Fibroblast of peridontal ligament (primary cell): ENCODE measurements around the gene CHST9.
"Not testable (repeated sequence)": the region's sequence is repeated elsewhere in the genome, so short reads cannot be mapped to it uniquely, and the experiment has no call there.

Experiments used
- DNase-seq: peaks from one replicate; pipeline ENCODE4 v3.0.0-alpha.2; 2010; ENCODE audit errors: extremely low read depth

Gene CHST9

DNA sequence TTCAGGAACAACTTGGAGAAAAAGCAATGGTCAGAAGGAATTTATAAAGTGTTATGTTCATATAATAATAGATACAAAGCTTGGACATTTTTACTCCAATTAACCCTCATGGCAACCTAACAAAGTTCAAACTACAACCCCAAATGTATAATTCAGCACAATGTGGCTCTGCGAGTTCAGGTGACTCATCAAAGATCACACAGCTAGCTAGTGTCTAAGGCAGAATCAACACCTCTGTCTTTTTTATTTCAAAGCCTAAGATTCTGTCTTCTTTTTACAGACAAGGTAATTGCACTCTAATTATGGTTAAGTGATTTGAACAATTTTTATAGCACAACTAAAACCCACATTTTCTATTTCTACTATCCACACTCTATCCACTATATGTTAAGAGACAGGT, 90.5 kb downstream of the CHST9 start:
- DNase-seq, result no peak

DNA sequence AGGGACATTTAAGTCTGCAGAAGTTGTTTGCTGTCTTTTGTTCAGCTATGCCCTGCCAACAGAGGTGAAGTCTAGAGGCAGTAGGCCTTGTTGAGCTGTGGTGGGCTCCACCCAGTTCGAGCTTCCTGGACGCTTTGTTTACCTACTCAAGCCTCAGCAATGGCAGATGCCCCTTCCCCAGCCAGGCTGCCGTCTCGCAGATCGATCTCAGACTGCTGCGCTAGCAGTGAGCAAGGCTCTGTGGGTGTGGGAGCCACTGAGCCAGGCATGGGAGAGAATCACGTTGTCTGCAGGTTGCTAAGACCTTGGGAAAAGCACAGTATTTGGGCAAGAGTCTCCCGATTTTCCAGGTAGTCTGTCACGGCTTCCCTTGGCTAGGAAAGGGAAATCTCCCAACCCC, 91.8 kb downstream of the CHST9 start:
- not testable (repeated sequence) for DNase-seq

DNA sequence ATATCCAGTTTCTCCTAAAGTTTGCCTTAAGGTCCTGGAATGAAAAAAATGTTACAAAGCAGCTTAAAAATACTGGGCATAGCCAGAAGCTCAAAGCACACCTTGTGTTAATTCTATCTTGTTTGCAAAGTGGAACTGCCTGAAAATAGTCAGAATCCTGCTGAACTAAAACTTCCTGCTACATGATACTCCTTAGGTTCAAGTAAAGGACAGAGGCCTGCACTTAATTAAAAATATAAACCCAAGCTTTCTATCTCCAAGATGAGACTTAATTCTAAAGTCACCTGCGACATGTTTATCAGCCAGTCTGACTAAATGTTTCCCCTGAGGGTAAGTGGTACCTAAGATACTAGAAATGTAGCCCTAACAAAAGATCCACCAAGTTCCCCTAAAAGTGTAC, 103.4 kb downstream of the CHST9 start:
- no peak for DNase-seq

DNA sequence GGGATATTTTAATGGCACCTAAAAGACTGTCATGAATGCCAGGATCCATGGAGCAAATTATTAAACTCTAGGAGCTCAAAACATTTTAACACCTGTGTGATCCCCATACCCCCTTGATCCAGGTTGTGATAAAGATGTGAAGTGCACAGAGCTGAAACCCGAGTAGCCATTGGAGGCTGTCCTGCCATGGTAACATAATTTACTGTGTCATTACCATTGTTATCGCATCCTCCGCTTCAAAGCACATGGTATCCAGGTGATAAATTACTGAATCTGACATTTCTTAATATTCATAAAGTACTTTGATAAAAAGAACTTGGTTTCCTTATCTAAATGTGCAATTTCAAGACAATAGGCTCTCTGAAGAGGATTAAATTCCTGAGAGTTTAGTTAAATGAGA, 109.3 kb downstream of the CHST9 start:
- DNase-seq, result no peak

DNA sequence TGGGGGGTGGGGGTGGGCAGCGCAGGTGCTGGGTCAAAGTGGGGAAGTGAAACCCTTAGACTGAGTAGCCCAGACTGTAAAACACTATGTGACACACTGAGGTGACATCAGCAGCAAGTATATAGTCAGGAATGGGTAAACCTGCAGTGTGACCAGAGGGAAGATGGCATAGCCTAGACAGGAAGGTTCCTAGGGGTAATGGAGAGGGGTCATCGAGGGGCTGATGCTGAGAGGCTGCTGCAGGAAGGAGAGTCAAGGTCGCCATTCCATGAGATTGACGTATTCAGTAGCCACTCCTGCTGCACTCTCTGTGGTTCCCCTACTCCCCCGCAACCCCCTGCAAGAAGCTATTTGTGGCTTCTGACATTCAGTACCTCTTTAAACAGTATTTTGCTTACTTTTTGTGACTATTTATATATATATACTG, 111.7 kb downstream of the CHST9 start:
- no peak for DNase-seq

DNA sequence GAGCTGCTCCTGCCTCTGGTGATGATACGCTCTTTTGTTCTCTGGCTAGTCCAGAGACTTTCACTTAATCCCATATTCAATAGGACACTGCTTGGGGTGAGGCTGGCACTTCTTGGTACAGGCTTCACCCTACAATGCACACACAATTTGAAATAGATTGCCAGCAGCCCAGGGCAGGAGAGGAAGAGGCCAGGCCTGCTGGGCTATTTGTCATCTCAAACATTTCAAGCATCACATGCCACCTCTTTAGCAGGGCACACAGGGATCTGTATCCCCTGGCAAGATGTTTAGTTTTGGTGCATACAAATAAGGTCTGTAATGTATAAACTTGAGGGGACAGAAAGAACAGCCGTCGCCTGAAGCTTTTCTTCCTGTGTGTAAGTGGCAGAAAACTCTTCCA, 120.4 kb downstream of the CHST9 start:
- DNase-seq, result no peak

DNA sequence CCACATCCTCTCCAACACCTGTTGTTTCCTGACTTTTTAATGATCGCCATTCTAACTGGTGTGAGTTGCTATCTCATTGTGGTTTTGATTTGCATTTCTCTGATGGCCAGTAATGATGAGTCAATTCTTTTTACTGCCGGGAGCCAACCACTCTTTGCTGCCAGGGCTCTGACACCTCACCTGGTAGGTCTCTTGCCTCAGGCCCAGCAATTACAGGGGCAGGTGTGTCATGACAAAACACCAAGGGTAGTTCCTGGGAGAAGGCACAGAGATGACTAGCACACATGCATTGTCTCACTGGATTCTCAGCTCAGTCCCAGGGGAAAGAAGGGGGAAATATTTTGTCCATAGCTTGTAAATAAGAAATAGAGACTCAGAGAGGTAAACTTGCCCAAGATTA, 122.3 kb downstream of the CHST9 start:
- no peak for DNase-seq

DNA sequence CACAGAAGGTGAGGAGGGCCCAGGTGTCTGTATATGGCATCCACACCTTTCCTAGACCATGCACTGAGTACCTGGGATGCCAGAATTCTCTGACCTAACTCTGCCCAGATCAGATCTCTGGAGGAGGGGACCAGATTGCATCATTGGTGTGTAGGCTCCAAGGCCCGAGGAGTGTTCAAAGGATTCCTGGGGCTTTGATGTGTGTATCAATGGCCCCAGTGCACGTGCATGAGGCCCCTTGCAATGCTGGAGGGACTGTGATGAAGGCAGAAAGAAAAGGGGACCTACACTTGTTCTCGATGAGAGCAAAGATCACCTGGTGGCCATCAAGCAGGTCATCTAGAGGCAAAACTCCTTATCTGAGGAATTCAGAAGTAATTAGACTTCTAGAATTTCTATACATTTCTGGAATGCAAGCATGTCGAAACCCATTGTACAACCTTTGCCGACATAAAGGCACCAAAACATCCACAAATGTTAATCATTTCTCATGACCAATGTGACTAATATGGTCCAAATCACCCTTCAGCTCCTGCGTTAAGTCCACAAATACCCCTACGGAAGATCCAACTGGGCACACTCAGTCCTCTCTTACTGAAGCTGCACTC, 123.5 kb downstream of the CHST9 start:
- no peak for DNase-seq

DNA sequence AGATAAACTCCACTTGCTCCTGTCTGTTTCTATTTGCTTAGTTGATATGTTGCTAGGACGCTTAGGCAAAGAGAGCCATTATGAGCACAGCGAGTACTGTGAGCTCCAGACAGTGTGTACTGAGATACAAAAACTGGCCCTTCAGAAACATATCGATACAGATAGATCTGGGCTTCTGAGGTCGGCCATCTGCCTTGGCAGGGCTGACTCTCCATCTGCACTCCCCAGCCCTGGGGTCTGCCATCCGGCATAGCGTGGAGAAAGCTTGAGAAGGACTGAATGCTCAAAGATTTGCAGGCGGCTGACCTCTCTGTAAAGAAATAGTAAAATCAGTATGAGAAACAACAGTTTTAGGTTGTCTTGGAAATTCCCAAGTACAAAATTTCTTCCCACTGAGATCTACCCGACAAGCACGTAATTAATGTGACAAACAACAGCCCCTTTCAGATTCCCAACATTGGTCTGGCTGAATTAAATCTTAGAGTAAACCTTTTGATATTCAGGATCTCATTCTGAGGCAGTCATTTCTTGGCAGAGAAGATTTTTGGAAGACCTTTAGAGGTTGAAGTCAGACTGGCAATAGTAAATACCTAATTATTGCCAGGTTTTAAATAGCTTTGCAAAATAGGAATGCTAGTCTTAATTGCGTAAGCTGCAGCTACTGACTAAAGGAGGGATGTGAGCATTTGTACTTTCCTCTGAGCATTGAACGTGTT, 127.4 kb downstream of the CHST9 start:
- DNase-seq, result no peak

DNA sequence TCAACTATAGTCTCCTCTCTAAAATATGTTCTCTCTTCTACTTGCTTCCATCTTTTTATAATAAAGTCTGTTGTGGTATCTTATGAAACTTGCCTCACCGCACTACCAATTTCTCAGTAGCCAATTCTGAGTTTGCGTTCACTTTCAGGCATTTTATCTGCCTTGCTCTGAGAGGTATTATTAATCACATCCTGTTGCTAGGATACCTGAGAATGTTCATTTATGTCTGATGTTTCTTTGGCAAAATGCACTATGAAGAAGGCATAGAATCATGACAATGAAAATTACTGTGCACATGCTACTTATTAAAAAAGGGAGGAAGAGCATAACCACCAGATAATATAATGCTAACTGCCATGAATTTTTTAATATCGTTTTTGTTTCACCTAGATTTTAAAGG, 130.2 kb downstream of the CHST9 start:
- no peak for DNase-seq

DNA sequence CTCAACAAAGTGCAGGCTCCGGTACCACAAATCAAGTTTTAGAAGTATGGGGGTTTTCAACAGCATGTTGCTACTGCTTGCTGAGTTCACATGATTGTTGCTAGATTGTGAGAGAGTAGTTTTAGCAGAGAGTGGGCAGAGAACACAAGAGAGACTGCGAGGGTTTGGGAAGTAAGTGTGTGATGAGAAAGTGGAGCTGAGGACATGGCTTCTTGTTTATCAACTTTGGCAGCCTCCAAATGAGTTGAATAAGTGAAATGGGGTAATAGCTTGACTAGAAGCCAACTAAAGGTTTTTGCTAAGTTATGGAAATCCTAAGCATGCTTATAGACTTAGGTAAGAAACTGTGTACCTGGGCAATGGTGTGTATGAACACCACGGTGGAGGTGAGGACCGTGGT, 135.1 kb downstream of the CHST9 start:
- no peak for DNase-seq

DNA sequence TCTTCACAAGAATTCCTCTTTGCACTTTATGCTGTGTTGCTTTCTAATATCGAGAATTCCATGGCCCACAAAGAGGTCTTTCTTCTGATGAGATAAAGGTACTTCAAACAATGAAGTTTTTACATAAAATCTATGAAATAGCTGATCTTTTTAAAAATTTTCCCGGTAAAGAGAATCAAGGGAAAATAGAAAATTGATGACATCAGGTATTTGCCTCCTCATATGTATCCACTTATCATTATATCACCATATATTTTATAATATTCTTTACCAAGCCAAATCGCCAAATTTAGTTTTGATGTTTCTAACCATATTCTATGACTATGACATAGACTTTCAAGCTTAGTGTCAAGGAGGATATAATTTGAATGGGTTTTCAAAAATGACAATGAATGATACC, 139.8 kb downstream of the CHST9 start:
- no peak for DNase-seq

DNA sequence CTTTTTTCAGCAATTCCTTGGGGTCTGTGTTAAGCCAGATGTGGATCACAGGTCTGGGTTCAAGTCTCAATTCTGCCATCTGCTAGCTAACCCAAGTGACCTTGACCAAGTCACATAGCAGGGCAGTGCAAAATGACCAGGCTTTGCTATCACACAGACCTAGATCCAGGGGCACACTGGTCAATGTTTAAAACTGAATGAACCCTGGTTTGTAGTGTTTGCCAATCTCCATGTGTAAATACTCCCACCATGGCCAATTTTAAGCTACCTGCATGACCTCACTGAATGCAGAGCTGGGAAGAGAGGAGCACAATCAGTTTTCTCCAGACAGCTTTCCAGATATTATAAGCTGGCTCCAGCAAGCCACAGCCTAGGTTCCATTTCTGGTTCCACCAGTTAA, 142.9 kb downstream of the CHST9 start:
- DNase-seq, result no peak

DNA sequence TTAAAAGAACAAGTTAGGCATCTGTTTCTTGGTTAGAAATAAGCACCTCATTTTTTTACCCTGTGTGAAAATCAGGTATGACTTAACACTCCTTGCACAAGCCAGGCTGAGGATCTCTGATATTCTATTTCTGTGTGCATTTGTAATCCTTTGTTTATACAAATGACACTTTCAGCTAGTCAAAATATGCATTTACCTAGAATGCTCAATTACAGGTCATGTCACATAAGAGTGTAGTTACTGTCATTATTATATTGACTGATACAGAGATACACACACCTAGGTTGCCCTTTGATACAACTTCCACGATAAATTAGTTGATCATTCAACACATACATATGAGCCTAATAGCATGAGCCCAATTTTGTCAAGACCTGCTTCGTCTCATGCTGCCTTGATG, 144.3 kb downstream of the CHST9 start:
- no peak for DNase-seq

DNA sequence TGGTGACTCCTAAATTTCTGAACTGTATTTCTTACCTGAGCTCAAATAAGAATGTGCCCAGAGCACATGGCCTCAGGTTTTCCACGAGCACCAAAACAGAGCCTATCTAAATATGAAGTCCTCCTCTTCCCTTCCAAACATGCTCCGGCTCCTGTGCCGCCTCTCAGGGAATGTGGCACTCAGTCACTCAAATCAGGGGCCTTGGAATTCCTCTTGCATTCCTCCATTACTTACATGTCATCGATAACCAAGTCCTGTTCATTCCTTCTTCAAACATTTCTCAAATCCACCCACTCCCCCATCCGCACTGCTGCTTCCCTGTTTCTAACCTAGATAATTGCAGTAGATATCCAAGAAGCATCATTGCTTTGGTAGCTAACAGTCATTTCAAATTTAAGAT, 151.4 kb downstream of the CHST9 start:
- no peak for DNase-seq

DNA sequence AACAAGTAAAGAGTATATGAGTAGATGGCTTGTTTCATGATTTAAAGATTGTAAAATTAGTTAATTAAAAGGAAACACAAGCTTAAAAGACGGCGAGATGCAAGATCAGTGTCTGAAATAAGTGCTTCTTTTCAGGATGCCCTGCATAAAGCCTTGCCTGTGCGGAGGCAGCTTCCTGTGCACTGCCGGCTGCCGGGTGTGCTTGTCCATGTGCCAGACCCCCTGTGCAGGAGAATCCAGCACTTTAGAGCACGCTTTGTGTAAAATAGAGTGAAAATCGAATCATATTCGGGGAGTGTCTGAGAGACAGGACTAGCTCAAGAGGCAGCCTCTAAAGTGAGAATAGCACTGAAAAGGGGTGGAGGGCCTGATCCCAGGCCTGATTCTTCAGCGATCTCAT, 154.7 kb downstream of the CHST9 start:
- DNase-seq, result no peak

DNA sequence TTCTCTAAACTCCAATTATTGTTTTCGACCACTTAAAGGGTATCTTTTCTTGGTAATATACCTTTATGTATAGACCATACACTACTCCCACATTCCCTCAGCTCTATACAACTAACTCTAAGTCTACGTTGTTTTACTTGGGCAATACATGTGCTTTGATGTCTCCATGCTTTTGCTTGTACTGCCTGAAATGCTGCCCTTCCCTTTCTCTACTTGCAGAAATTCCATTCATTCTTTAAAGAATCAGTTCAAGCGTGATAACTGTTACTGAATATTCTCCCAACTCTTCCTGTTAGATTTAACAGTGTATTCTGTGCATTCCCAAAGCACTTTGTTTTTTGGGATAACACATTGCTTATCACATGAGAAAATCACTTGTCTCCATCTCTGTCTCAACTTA, 162.6 kb downstream of the CHST9 start:
- no peak for DNase-seq

DNA sequence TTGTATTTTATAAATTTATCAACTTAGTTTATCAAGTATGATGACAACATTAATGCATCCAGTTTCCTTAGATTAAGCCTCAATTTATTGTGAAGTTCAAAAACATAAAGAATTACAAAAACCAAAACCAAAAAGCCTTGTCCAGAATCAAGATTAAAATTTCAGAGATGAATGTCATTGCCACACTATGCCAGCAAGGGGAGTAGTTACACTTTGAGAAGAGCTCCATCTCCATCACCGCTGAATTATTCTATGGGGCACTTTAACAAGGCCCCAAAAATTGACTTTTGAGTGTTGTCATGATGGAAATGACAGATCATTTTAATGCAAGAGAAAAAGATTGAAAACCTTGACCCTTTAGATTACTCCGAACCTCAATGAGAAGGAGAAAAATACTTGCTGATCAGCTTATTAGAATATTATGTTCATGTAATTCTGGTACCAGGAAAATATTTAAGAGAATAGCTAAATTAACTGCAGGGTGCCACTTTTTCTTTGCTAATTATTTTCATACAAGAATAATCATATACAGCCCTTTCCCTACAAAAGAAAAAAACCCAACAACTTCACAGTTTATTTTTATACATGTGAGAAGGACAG, 167.1 kb downstream of the CHST9 start:
- DNase-seq, result no peak

DNA sequence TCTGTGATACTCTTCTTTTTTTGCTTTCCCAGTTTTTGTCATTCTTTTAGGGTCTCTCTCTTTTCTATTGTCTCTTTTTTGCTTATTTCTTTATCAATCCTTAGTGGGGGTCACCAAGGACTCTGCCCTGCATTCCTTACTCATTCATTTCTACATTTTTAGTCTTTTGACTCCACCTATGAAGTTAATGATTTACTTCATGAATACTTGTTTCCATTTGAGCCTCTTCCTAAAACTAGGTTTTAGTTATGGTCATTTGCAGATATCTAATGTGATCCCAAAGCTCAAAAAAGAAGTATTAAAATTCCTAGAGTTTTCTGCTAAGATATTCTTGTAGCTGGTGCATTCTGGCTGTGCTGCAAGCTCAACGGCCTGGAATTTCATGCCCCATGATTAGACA, 170.3 kb downstream of the CHST9 start:
- no peak for DNase-seq

DNA sequence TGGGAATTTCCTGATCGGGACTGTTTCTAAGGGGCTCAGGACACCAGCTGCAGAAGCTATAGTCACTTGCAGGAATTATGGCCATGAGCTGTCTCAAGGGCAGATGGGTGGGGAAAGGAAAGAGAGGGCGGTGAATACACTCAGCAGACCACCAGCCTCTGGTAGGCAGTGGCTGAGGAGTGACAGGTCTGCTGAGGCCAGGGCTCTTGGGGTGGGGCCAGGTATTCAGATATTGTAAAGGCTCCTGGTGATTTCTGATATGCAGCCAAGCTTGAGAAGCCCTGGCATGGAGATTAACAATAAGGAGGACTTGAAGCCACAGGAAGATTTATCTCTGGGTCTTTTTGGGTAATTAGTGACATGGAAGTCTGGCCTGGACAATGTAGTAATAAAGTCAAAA, 174.3 kb downstream of the CHST9 start:
- no peak for DNase-seq

DNA sequence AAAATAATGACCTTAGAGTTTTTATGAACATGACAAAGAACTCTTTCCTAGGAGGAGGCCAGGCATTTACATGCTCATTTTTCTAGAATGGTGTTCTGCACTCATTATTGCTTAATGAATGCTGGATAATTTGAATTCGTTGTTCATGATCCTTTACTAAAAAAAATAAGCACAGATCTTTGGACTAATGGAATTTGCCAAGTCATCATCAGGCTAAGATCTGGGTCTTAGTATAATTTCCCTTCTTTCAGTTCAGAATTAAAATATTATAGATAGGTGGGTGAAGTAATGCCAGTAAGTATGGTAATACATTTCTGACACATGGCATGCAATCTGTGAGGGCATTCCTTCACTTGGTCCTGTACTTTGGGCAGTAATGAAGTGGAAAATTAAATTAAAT, 175.8 kb downstream of the CHST9 start:
- DNase-seq, result no peak

DNA sequence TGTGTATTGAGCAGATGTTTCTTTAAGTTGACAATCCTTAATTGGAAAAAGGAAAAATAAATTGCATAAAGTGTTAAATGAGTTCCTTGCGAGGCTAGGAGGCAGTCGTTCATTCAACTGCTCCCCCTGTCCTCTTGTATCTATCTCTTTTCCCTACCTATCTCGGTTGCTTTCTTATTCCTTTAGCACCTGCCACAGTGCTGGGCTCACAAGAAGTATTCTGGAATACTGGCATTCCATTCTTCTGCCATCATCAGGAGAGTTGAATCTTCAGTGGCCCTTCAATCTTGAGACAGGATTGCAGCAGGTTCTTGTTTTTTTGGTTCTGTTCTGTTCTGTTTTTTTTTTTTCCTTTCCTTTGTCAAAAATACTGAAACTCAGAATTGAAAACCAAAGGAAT, 176.5 kb downstream of the CHST9 start:
- DNase-seq, result no peak

DNA sequence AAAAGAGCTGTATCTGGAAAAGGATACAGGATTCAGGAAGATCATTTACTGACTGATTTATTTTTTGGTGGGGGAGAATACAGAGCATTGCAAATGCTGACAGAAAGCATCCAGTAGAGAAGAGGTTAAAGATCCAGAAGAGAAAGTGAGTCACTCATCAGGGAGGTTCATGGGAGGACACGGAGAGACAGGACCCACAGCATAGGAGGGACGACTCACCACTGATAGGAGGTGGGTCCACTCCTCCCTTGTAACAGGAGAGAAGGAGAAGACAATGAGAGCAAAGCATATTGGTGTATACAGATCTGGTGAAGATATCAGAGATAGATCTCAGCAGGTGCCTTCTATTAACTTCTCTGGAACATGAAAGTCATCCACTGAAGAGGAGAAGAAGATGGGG, 177.2 kb downstream of the CHST9 start:
- DNase-seq, result no peak

DNA sequence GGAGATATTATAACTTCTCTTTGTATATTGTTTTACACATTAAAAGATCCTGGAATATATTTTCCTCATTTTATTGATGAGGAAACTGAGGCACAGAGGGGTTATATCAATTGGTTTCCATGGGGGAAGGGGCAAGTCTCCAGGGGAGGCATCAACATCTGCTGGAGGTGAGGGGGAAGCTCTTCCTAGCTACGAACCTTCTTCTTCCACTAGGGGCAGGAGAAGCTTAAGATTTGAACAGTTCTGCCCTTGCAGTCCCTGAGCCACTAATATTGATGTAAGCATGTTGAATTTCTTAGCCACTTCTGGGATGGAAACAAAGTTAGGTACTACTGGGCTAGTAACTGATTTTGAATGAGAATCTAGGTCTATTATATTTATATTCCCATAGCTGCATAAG, 179.5 kb downstream of the CHST9 start:
- no peak for DNase-seq
